ENCODE results near the gene NTSR2.
"Not testable (repeated sequence)": the region's sequence is repeated elsewhere in the genome, so short reads cannot be mapped to it uniquely, and the experiment has no call there.

NTSR2 gene

DNA sequence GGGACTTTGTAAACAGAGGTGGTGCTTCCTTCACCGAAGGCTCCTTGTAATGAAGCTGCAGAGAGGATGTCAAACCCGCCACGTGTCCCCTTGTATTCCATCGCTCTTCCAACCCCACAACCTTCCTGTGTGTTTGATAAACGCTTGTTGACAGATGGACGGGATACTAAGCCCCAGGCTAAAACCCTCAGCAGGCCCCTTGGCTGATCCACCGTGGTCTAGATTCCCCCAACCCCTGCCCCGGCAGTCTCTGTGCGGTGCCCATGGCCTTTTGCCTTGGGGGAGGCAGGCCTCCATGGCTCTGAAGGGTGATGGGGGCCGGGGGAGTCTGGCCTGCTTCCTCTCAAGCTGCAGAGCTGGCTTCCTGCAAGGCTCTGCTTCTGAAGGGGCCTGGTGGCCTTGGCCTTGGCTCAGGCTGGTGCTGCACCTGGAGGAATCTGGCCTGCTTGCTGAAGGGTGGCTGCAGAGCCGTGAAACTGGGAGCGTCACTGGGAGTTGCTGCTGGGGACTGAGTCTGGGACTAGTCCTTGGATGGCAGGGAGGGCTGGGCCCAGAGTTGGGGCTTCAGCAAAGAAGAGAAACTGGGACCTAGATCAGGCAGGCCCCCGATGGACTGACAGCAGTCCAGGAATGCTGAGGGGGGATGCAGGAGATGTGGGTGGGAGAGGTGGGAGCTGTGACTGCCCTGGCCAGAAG lies 9.6 kb upstream of the NTSR2 start:
- no peak for DNase-seq (ENCODE audit: low spot score)

DNA sequence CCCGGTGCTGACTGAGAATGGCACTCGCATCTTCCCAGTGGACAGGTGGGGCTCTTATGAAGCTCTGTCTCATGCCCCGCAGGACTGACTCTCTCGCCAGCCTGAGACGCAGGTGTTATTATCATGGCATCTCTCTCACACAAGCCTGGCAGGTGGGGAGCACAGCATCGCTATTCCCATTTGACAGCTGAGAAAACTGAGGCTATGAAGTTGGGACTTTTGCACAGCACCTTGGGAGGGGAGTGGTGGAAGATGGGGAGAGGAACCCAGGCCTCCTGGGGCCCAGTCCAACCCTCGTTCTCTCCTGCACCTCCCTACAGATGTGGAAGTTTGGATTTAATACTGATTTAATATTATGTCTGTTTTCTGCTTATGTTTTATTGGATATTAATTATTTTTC lies 9.0 kb upstream of the NTSR2 start:
- no peak for DNase-seq (ENCODE audit: low spot score)

GRCh38 chr2:11678306-11678960 lies 8.4 kb upstream of the NTSR2 start:
- no peak for DNase-seq (ENCODE audit: low spot score)

- DNase-seq (ENCODE audit: low spot score): peak; percentile 55
These were observed 7.4 kb upstream of the NTSR2 start for GRCh38 chr2:11677136-11678055.

DNA sequence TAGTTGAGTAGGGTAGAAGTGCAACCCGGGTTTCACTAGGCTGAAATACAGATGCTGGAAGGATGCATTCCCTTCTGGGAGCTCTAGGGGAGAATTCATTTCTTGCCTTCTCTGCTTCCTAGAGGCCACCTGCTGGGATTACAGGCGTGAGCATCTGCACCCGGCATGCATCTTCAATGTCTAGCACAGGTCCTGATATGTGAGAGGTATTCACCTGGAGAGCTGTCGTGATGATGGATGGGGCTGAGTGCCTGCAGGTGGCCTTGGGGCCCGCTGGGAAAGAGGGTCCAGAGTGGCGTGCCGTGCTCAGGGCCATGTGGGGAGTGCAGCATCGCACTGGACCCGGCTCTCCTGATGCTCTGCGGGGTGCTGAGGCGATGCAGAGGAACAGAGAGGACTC lies 6.6 kb upstream of the NTSR2 start:
- no peak for DNase-seq (ENCODE audit: low spot score)

GRCh38 chr2:11675423-11676112 lies 5.6 kb upstream of the NTSR2 start:
- no peak for DNase-seq (ENCODE audit: low spot score)

GRCh38 chr2:11674983-11675382 lies 5.0 kb upstream of the NTSR2 start:
- no peak for DNase-seq (ENCODE audit: low spot score)

DNA sequence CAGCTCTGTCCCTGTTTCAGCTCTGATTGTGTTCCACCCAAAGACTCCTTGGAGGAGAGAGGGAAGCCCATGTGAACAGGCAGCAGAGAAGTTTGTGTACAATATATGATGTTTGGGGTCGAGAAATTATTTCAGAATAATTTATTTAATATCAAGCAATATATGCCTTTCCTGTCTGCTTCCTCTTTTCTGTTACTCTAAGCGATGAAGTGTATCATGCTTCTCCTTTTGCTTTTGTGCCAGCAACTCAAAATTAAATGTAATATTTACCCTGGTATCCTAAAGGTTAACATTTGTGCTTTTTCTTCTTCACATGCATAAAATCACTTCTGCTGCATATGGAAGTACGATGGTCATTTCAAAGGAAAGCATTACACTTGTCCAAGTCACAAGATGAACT lies 2.4 kb upstream of the NTSR2 start:
- no peak for DNase-seq (ENCODE audit: low spot score)

- no peak for DNase-seq (ENCODE audit: low spot score)
These were observed 1.9 kb downstream of the NTSR2 start for GRCh38 chr2:11667866-11668637.

GRCh38 chr2:11667194-11667593 lies 2.8 kb downstream of the NTSR2 start:
- no peak for DNase-seq (ENCODE audit: low spot score)

DNA sequence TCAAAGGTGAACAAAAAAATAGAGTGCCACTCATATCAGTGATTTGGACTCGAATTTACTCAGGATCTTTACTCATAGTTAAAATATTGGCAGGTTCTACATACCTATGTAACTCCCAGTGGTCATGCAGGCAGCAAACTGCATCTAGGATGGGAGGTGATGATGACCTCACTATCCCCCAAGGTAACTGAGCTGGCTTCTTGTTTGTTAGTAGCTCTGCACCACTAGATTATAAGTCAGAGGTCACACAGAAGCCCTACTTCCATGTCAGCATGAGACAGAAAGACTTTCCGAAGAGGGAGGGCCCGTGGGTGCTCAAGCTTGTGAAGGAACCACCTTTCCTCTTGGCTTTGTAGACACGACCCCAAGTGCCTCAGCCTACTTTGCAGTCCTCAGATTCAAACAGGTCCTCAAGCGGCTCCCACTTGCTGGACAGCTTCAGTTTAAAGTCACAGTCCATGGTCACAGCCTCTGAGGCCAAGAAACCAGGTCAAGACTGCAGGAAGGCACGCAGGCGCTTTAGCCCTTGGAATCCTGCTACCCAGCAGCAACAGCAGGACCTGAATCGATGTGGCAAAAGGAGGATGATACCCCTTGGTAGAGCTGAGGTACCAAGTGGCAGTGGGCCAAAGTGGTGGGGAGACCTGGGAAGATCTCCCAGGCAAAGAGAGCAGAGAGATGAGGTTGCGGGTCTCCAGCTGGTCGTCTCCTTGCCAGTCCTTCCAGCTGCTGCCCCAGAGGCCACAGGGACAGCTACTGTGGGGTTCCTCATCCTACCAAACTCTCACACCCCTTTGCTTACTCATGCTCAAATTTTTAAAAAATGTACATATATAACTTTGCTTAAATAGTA lies 4.3 kb downstream of the NTSR2 start:
- DNase-seq (ENCODE audit: low spot score): no peak

DNA sequence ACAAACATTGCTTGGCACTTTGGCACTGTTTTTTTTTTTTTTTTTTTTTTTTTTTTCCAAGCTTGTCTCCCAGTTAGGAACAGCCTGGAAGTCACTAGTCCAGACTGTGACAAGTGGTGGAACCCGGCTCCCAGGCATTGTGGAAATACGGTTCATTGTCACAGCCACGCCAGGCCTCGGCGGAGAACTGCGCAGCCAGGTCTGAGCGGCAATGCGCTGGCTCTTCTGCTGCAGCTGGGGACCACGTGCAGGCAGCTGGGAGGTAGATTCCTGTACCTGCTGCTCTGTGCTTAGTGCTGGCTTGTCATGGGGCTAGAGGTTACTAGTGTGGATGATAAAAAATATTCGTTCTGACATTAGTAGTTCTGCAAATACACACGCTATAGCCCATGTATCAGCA lies 5.0 kb downstream of the NTSR2 start:
- DNase-seq (ENCODE audit: low spot score): no peak

- no peak for DNase-seq (ENCODE audit: low spot score)
These were observed 6.6 kb downstream of the NTSR2 start for GRCh38 chr2:11663427-11663826.

GRCh38 chr2:11662882-11663281 lies 7.1 kb downstream of the NTSR2 start:
- no peak for DNase-seq (ENCODE audit: low spot score)

GRCh38 chr2:11661891-11662435 lies 8.0 kb downstream of the NTSR2 start:
- no peak for DNase-seq (ENCODE audit: low spot score)

DNA sequence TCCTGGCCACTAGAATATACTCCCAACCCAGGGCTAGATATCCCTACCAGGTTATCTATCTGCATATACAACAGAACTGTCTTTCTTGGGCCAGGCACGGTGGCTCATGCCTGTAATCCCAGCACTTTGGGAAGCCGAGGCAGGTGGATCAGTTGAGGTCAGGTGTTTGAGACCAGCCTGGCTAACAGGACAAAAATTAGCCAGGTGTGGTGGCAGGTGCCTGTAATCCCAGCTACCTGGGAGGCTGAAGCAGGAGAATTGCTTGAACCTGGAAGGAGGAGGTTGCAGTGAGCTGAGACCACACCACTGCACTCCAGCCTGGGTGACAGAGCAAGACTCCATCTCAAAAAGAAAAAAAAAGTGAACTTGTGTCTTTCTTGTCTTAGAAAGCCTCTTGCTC lies 9.6 kb downstream of the NTSR2 start:
- not testable (repeated sequence) for DNase-seq (ENCODE audit: low spot score)

DNA sequence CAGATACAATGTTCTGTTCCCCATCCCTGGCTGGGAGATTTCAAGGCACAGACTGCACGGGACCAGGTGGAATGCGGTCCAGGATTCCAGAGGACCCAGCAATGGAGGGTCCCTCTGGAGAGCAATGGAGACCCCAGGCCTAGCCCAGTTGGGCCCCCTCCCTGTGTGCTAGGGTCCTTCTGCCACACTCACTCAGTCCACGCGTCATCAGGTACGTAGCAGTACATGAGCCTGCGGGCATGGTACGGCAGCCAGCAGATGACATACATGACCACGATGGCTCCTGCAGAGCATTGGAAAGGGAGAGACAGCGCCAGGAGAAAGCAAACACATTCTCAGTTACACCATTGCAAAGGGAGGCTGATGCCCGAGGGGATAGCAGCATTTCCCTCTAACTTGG lies 10.1 kb downstream of the NTSR2 start:
- DNase-seq (ENCODE audit: low spot score): no peak

DNA sequence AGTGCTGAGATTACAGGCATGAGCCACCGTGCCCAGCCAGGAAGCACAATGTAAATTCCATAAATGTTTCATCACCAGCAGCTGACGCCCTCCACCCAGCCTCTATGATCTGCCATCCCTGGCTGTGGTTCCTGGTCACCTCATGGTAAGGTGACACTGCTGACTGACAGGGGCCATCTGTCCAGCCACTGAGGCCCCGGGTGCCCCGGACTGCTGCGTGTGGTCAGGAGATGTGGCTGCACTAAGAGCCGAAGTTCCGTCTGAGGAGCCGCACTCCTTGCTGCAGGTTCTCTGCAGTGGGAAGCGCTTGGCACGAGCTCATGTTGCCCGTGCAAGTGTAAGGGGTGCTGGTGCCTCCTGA lies 10.9 kb downstream of the NTSR2 start:
- no peak for DNase-seq (ENCODE audit: low spot score)

GRCh38 chr2:11658208-11659114 lies 11.5 kb downstream of the NTSR2 start:
- no peak for DNase-seq (ENCODE audit: low spot score)

Data from putamen (tissue), 1 donor.